IMR-90 (cell line): Measurements from ENCODE around the gene EBF4. TPM values are rescaled to one million over a fixed set of nuclear protein-coding genes. Genes with fewer than 3 reads are reported as not detected.

ENCODE experiments used
- ATAC-seq: fragments of 200-7000 bp; cut with Tn5 transposase; 2 replicates; pipeline ENCODE4 v1.9.1; 2020; ENCODE audit warnings: low read depth, mild to moderate bottlenecking, moderate library complexity
- BruUV-seq: library from RNA; stranded (reverse); fragments of 400-500 nt; replicated peaks from 2 replicates; lab custom pipeline; 2021; lab: Mats Ljungman, UMichigan
- CTCF ChIA-PET: fragments of 300-600 bp; formaldehyde crosslinking; extraction: SDS; loops from one replicate; lab custom pipeline; 2021; ENCODE audit warnings: antibody characterized with exemption; lab: Yijun Ruan, JAX
- POLR2A ChIA-PET: fragments of 300-600 bp; sonication (Branson Sonifier 250); formaldehyde crosslinking; loops from one replicate; lab custom pipeline; 2022; ENCODE audit warnings: antibody characterized with exemption; ENCODE audit not compliant: unreplicated experiment; lab: Charles Lee
- DNase-seq: peaks from one replicate; pipeline ENCODE4 v3.0.0; 2013
- H2AFZ ChIP-seq: replicated peaks from 2 replicates; pipeline ENCODE3; 2013; ENCODE audit warnings: low read length, mild to moderate bottlenecking; ENCODE audit not compliant: poor library complexity
- H2AK5ac ChIP-seq: 2 replicates; pipeline ENCODE4 v1.6.1; 2013; ENCODE audit warnings: low read depth, low read length, inconsistent platforms
- H2AK9ac ChIP-seq: replicated peaks from 2 replicates; pipeline ENCODE3; 2013; ENCODE audit warnings: mild to moderate bottlenecking, low read depth, low read length, moderate library complexity; ENCODE audit not compliant: poor library complexity
- H2BK120ac ChIP-seq: 2 replicates; pipeline ENCODE4 v1.6.1; 2013; ENCODE audit warnings: low read depth, low read length, inconsistent platforms
- H2BK15ac ChIP-seq: 3 replicates; pipeline ENCODE4 v1.6.1; 2013; ENCODE audit warnings: low read depth, low read length, inconsistent platforms
- H2BK20ac ChIP-seq: 2 replicates; pipeline ENCODE4 v1.6.1; 2013; ENCODE audit warnings: low read depth, mild to moderate bottlenecking, inconsistent platforms, low read length, moderate library complexity
- H2BK5ac ChIP-seq: 2 replicates; pipeline ENCODE4 v1.6.1; 2013; ENCODE audit warnings: mild to moderate bottlenecking, low read depth, low read length, inconsistent platforms; ENCODE audit not compliant: poor library complexity, severe bottlenecking
- H3K14ac ChIP-seq: replicated peaks from 2 replicates; pipeline ENCODE4 v1.6.1; 2013; ENCODE audit warnings: low read depth, low read length, inconsistent platforms
- H3K18ac ChIP-seq: 2 replicates; pipeline ENCODE4 v1.6.1; 2013; ENCODE audit warnings: low read depth, low read length, control low read depth
- H3K23ac ChIP-seq: 2 replicates; pipeline ENCODE4 v1.6.1; 2013; ENCODE audit warnings: low read depth, low read length, inconsistent platforms
- H3K27ac ChIP-seq: 2 replicates; pipeline ENCODE4 v1.5.1; 2013; ENCODE audit warnings: mild to moderate bottlenecking, control low read depth, low read length; ENCODE audit not compliant: insufficient read depth
- H3K27me3 ChIP-seq: 2 replicates; pipeline ENCODE4 v1.6.1; 2013; ENCODE audit warnings: low read length; ENCODE audit not compliant: control insufficient read depth, insufficient read depth
- H3K36me3 ChIP-seq: 2 replicates; pipeline ENCODE4 v1.6.1; 2013; ENCODE audit warnings: low read length, mixed read lengths; ENCODE audit not compliant: control insufficient read depth, insufficient read depth
- H3K4ac ChIP-seq: 2 replicates; pipeline ENCODE4 v1.6.1; 2013; ENCODE audit warnings: low read depth, low read length, inconsistent platforms
- H3K4me1 ChIP-seq: 2 replicates; pipeline ENCODE4 v1.6.1; 2013; ENCODE audit warnings: low read length, mixed read lengths; ENCODE audit not compliant: control insufficient read depth, insufficient read depth
- H3K4me2 ChIP-seq: 2 replicates; pipeline ENCODE4 v1.6.1; 2013; ENCODE audit warnings: low read depth, mild to moderate bottlenecking, control low read depth, low read length, moderate library complexity
- H3K4me3 ChIP-seq: 2 replicates; pipeline ENCODE4 v1.5.1; 2013; ENCODE audit warnings: low read depth, mild to moderate bottlenecking, control low read depth, low read length, moderate library complexity; ENCODE audit not compliant: insufficient read depth
- H3K56ac ChIP-seq: 2 replicates; pipeline ENCODE4 v1.6.1; 2013; ENCODE audit warnings: low read length, inconsistent platforms; ENCODE audit not compliant: insufficient read depth; ENCODE audit errors: extremely low read depth
- H3K79me1 ChIP-seq, 2 experiments: 2 replicates each; pipeline ENCODE4 v1.6.1; 2013; ENCODE audit warnings: low read length in 2 of 2, inconsistent platforms in 1 of 2, low read depth in 1 of 2
- H3K9ac ChIP-seq: 2 replicates; pipeline ENCODE4 v1.6.1; 2013; ENCODE audit warnings: low read depth, low read length, control low read depth
- H3K9me1 ChIP-seq: 2 replicates; pipeline ENCODE4 v1.6.1; 2013; ENCODE audit warnings: low read length, inconsistent platforms; ENCODE audit not compliant: insufficient read depth
- H3K9me3 ChIP-seq: 2 replicates; pipeline ENCODE4 v1.6.1; 2013; ENCODE audit warnings: low read length; ENCODE audit not compliant: control insufficient read depth, insufficient read depth
- H4K20me1 ChIP-seq: 2 replicates; pipeline ENCODE4 v1.6.1; 2013; ENCODE audit warnings: low read length, inconsistent platforms; ENCODE audit not compliant: insufficient read depth
- H4K5ac ChIP-seq: 2 replicates; pipeline ENCODE4 v1.6.1; 2013; ENCODE audit warnings: mild to moderate bottlenecking, low read depth, low read length, control low read depth
- H4K8ac ChIP-seq, 2 experiments: 2 replicates each; pipeline ENCODE4 v1.6.1; 2013; ENCODE audit warnings: low read depth in 2 of 2, low read length in 2 of 2, control low read depth in 1 of 2, inconsistent platforms in 1 of 2
- H4K91ac ChIP-seq: 2 replicates; pipeline ENCODE4 v1.6.1; 2013; ENCODE audit warnings: low read depth, low read length, inconsistent platforms; ENCODE audit not compliant: insufficient read depth
- BHLHE40 ChIP-seq: fragments of 150-350 bp; IDR thresholded peaks from 2 replicates; pipeline ENCODE4 v1.6.1; 2016; ENCODE audit warnings: mild to moderate bottlenecking, low read depth, low read length
- CEBPB ChIP-seq: IDR thresholded peaks from 2 replicates; pipeline ENCODE4 v1.6.1; 2012; ENCODE audit warnings: low read depth, low read length, improper control_type of control experiment
- CHD1 ChIP-seq: IDR thresholded peaks from 2 replicates; pipeline ENCODE4 v1.6.1; 2012; ENCODE audit warnings: low read depth, low read length, improper control_type of control experiment
- CTCF ChIP-seq: conservative IDR thresholded peaks from 2 replicates; pipeline ENCODE4 v1.5.1; 2012; ENCODE audit warnings: mild to moderate bottlenecking, low read depth, low read length, improper control_type of control experiment
- FOS ChIP-seq: fragments of 150-350 bp; IDR thresholded peaks from 2 replicates; pipeline ENCODE4 v1.6.1; 2016; ENCODE audit warnings: low read depth, low read length
- MAFK ChIP-seq: IDR thresholded peaks from 2 replicates; pipeline ENCODE4 v1.6.1; 2012; ENCODE audit warnings: low read depth, low read length, improper control_type of control experiment
- MAZ ChIP-seq: IDR thresholded peaks from 2 replicates; pipeline ENCODE4 v1.6.1; 2012; ENCODE audit warnings: low read depth, mild to moderate bottlenecking, low read length, improper control_type of control experiment, moderate library complexity, borderline replicate concordance
- MXI1 ChIP-seq: IDR thresholded peaks from 2 replicates; pipeline ENCODE4 v1.6.1; 2012; ENCODE audit warnings: low read depth, mild to moderate bottlenecking, low read length, moderate library complexity, borderline replicate concordance
- NFE2L2 ChIP-seq: fragments of 150-350 bp; IDR thresholded peaks from 2 replicates; pipeline ENCODE4 v1.6.1; 2016; ENCODE audit warnings: low read depth, mild to moderate bottlenecking, low read length
- POLR2A ChIP-seq: IDR thresholded peaks from 2 replicates; pipeline ENCODE4 v1.6.1; 2012; ENCODE audit warnings: mild to moderate bottlenecking, low read depth, low read length
- RAD21 ChIP-seq: IDR thresholded peaks from 2 replicates; pipeline ENCODE4 v1.6.1; 2012; ENCODE audit warnings: low read length, improper control_type of control experiment
- RCOR1 ChIP-seq: IDR thresholded peaks from 2 replicates; pipeline ENCODE4 v1.6.1; 2012; ENCODE audit warnings: mild to moderate bottlenecking, low read length, improper control_type of control experiment; ENCODE audit not compliant: insufficient replicate concordance
- RFX5 ChIP-seq: IDR thresholded peaks from 2 replicates; pipeline ENCODE4 v1.8.0; 2012; ENCODE audit warnings: low read depth, mild to moderate bottlenecking, low read length, moderate library complexity
- WGBS, 2 experiments: methylation state at CpG; one replicate each; pipeline versions ENCODE4 v1.1.5 to v1.1.7; 2013; ENCODE audit warnings: missing lambda C conversion rate in 2 of 2; ENCODE audit not compliant: insufficient read length in 1 of 2; ENCODE audit errors: extremely low coverage in 2 of 2; 5-methylcytosine and 5-hydroxymethylcytosine counted together
- dilution Hi-C: fragments of 300-500 bp; cut with HindIII; formaldehyde crosslinking; loops from one replicate; pipeline ENCODE4 v1.14.3; 2018; ENCODE audit warnings: low sequenced_read_pairs; ENCODE audit not compliant: unreplicated experiment
- in situ Hi-C: fragments of 300-500 bp; cut with MboI; formaldehyde crosslinking; loops from 3 replicates; pipeline ENCODE4 v1.14.3; 2019; ENCODE audit warnings: low sequenced_read_pairs, inconsistent platforms, mixed read lengths
- intact Hi-C: fragments of 100-400 bp; cut with micrococcal nuclease; formaldehyde crosslinking; loops from 2 replicates; pipeline ENCODE4 v1.10.0; 2022
- polyA plus RNA-seq, 3 experiments: library from polyadenylated mRNA; depleted of rRNA; stranded (reverse); fragments of >200 nt; gene quantifications; 2 replicates each; pipeline ENCODE4 v1.2.3, GENCODE V29; 2012; ENCODE audit warnings: low replicate concordance in 1 of 3
- total RNA-seq: library from RNA; depleted of rRNA; stranded (reverse); fragments of >200 nt; gene quantifications from 2 replicates; pipeline ENCODE4 v1.2.3, GENCODE V29; 2012
- TF ChIP-seq, protein P1 (sequence below): fragments of 150-350 bp; IDR thresholded peaks from 2 replicates; pipeline ENCODE4 v1.6.1; 2016; ENCODE audit warnings: low read depth, mild to moderate bottlenecking, low read length, moderate library complexity, borderline replicate concordance

EBF4 gene
- total and polyA plus RNA-seq, 2 of the 4 experiments (the other 2 are of a cell fraction) = 0.18 to 1.1 TPM

DNA sequence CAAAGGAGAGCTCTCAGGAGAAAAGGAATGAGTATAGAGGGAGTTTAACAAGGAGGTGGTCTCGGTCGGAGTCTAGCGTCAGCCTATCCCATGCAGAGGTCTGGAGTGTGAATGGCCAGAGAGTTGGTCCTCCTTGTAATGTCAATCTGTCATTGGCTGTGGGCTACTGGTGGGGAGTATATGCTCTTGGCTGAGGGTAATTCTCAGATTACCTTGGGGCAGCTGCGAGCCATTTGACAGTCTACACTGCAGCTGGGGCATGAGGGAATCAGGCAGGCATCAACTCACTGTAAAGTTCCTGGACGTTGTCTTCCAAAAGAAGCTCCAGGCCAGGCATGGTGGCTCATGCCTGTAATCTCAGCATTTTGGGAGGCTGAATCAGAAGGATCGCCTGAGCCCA, 48.1 kb downstream of the EBF4 start:
- intact Hi-C loops = loop anchor here (2.0 kb wide), 1 partner anchor 46 kb away; no protein-coding TSS in a partner anchor
- no peak for ATAC-seq
- H2AK9ac ChIP-seq = no peak overlapping the region
- no peak overlapping the region for H3K18ac ChIP-seq
- no peak overlapping the region for H4K8ac ChIP-seq
- no peak overlapping the region for H2AK5ac ChIP-seq
- no peaks in the 10 kb centered on the region for H3K4me1 ChIP-seq
- H3K4ac ChIP-seq = no peak overlapping the region
- ChIA-PET CTCF (interaction anchor here (1.2 kb wide), 1 partner anchor 12 kb away, joined by 3 read pairs; no protein-coding TSS in a partner anchor), POLR2A (interaction anchor here (0.7 kb wide), 1 partner anchor 494 kb away, joined by 13 read pairs; no protein-coding TSS in a partner anchor)
- no peak overlapping the region for H3K4me3 ChIP-seq
- peaks cover 2% of the 10 kb centered on the region; the same call in 1 of the 2 replicates for H3K9me1 ChIP-seq
- BruUV-seq = no TSS peak
- no peak overlapping the region for H3K27ac ChIP-seq
- H2BK20ac ChIP-seq = no peak overlapping the region
- H2BK15ac ChIP-seq = no peak overlapping the region
- no peak overlapping the region for H4K5ac ChIP-seq
- no peaks in the 10 kb centered on the region for H3K9me3 ChIP-seq
- no peak overlapping the region for H3K14ac ChIP-seq
- no peaks in the 10 kb centered on the region for H3K79me1 ChIP-seq
- H3K4me2 ChIP-seq = no peak overlapping the region
- H2BK120ac ChIP-seq = no peak overlapping the region
- peaks cover 28% of the 10 kb centered on the region for H3K27me3 ChIP-seq
- dilution Hi-C loops = no loop called here
- no peak overlapping the region for H2AFZ ChIP-seq
- H4K91ac ChIP-seq = no peak overlapping the region
- H3K56ac ChIP-seq = no peak overlapping the region
- in situ Hi-C loops = no loop called here
- 29% methylated on average over 1 of the region's 6 CpGs; no CpG with 5 or more reads in 1 of the 2 experiments for WGBS, 2 experiments
- TF ChIP-seq RCOR1 (no peak), POLR2A (no peak), CTCF (no peak), FOS (no peak), RAD21 (no peak), RFX5 (no peak), MAFK (no peak), CEBPB (no peak), MAZ (no peak), CHD1 (no peak), NFE2L2 (no peak), BHLHE40 (no peak), MXI1 (no peak)
- TF ChIP-seq, protein P1, sequence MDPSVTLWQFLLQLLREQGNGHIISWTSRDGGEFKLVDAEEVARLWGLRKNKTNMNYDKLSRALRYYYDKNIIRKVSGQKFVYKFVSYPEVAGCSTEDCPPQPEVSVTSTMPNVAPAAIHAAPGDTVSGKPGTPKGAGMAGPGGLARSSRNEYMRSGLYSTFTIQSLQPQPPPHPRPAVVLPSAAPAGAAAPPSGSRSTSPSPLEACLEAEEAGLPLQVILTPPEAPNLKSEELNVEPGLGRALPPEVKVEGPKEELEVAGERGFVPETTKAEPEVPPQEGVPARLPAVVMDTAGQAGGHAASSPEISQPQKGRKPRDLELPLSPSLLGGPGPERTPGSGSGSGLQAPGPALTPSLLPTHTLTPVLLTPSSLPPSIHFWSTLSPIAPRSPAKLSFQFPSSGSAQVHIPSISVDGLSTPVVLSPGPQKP = no peak
- no peaks in the 10 kb centered on the region for H4K20me1 ChIP-seq
- H3K23ac ChIP-seq = no peak overlapping the region
- no peaks in the 10 kb centered on the region for H3K36me3 ChIP-seq
- H3K9ac ChIP-seq = no peak overlapping the region
- H2BK5ac ChIP-seq = no peak overlapping the region
- DNase-seq = no peak
